Measurements from ENCODE around the gene COPZ1.
"Not testable (repeated sequence)": the region's sequence is repeated elsewhere in the genome, so short reads cannot be mapped to it uniquely, and the experiment has no call there.

Gene COPZ1

GRCh38 chr12:54324617-54325441, at the start of gene COPZ1:
Gene COPZ1 (plus strand): TSS chr12:54325131. CDS start chr12:54325164, 33 bp downstream.
- DNase-seq (ENCODE audit: low read depth): peak; percentile 100

- no peak for DNase-seq (ENCODE audit: low read depth)
Observed at GRCh38 chr12:54276368-54276767, 48.6 kb upstream of the COPZ1 start.

GRCh38 chr12:54277823-54278276, 47.1 kb upstream of the COPZ1 start:
- DNase-seq (ENCODE audit: low read depth): peak; percentile 75

- no peak for DNase-seq (ENCODE audit: low read depth)
Observed at GRCh38 chr12:54279227-54279631, 45.7 kb upstream of the COPZ1 start.

- DNase-seq (ENCODE audit: low read depth): peak; percentile 100
Observed at GRCh38 chr12:54279632-54280467, 45.1 kb upstream of the COPZ1 start, which contains the start of gene CBX5. Gene CBX5 (minus strand): TSS chr12:54280122. CDS start chr12:54257650, 22,472 bp downstream.

GRCh38 chr12:54280468-54281260, 44.3 kb upstream of the COPZ1 start, which contains the start of gene HNRNPA1:
Gene HNRNPA1 (plus strand): TSS chr12:54280726. CDS start chr12:54280808, 82 bp downstream.
- DNase-seq (ENCODE audit: low read depth): peak; percentile 100

- not testable (repeated sequence) for DNase-seq (ENCODE audit: low read depth)
Observed at GRCh38 chr12:54281261-54281638, 43.7 kb upstream of the COPZ1 start.

GRCh38 chr12:54281694-54282093, 43.2 kb upstream of the COPZ1 start:
- not testable (repeated sequence) for DNase-seq (ENCODE audit: low read depth)

GRCh38 chr12:54282949-54283593, 41.9 kb upstream of the COPZ1 start:
- no peak for DNase-seq (ENCODE audit: low read depth)

GRCh38 chr12:54284070-54284780, 40.7 kb upstream of the COPZ1 start:
- DNase-seq (ENCODE audit: low read depth): not testable (repeated sequence)

GRCh38 chr12:54285150-54286041, 39.5 kb upstream of the COPZ1 start:
- no peak for DNase-seq (ENCODE audit: low read depth)

- no peak for DNase-seq (ENCODE audit: low read depth)
Observed at GRCh38 chr12:54286042-54287030, 38.6 kb upstream of the COPZ1 start.

GRCh38 chr12:54287261-54288157, 37.4 kb upstream of the COPZ1 start:
- DNase-seq (ENCODE audit: low read depth): no peak

- DNase-seq (ENCODE audit: low read depth): no peak
Observed at GRCh38 chr12:54292083-54292930, 32.6 kb upstream of the COPZ1 start.

GRCh38 chr12:54292931-54293241, 32.0 kb upstream of the COPZ1 start:
- no peak for DNase-seq (ENCODE audit: low read depth)

GRCh38 chr12:54294152-54294952, 30.6 kb upstream of the COPZ1 start:
- no peak for DNase-seq (ENCODE audit: low read depth)

Measured in fibroblast of gingiva (primary cell).